DMS153 treated with DMSO at 0.1 percent for 48 hours (cell line): ENCODE measurements around the gene YBEY.

Source experiments
- DNase-seq: peaks from one replicate; lab custom pipeline; 2025; ENCODE audit not compliant: unreplicated experiment; lab: John Stamatoyannopoulos, UW

YBEY gene

GRCh38 chr21:46264046-46264689 lies 22.0 kb upstream of the YBEY start:
- DNase-seq = no peak

- DNase-seq = no peak
Observed at GRCh38 chr21:46264690-46265144, 21.4 kb upstream of the YBEY start.

GRCh38 chr21:46265736-46266525 lies 20.2 kb upstream of the YBEY start:
- DNase-seq = no peak

GRCh38 chr21:46266946-46267345 lies 19.2 kb upstream of the YBEY start:
- no peak for DNase-seq

GRCh38 chr21:46268371-46268770 lies 17.8 kb upstream of the YBEY start:
- DNase-seq = no peak

- DNase-seq = no peak
Observed at GRCh38 chr21:46269466-46269865, 16.7 kb upstream of the YBEY start.

- DNase-seq = no peak
Observed at GRCh38 chr21:46273341-46273740, 12.8 kb upstream of the YBEY start.

- DNase-seq = no peak
Observed at GRCh38 chr21:46274797-46275390, 11.2 kb upstream of the YBEY start.

GRCh38 chr21:46284077-46284644 lies 2.0 kb upstream of the YBEY start:
- DNase-seq = peak; percentile 42

- DNase-seq = no peak
Observed at GRCh38 chr21:46284733-46285132, 1.4 kb upstream of the YBEY start.

- DNase-seq = no peak
Observed at GRCh38 chr21:46285206-46285661, 908 bp upstream of the YBEY start, which contains the start of gene MCM3AP. MCM3AP (minus strand) TSS chr21:46285611; CDS start chr21:46285286, 325 bp downstream.

GRCh38 chr21:46286648-46287002 lies 483 bp downstream of the YBEY start:
- peak; percentile 42 for DNase-seq

- no peak for DNase-seq
Observed at GRCh38 chr21:46287541-46287940, 1.4 kb downstream of the YBEY start.

GRCh38 chr21:46289655-46290179 lies 3.6 kb downstream of the YBEY start:
- DNase-seq = no peak

- DNase-seq = no peak
Observed at GRCh38 chr21:46291561-46291960, 5.4 kb downstream of the YBEY start.

GRCh38 chr21:46294647-46295176 lies 8.6 kb downstream of the YBEY start:
- DNase-seq = no peak

GRCh38 chr21:46295177-46295770 lies 9.1 kb downstream of the YBEY start:
- DNase-seq = no peak

- peak; percentile 45 for DNase-seq
Observed at GRCh38 chr21:46295996-46296752, 10.0 kb downstream of the YBEY start.

GRCh38 chr21:46297338-46298271 lies 11.5 kb downstream of the YBEY start:
- no peak for DNase-seq
